H1 (cell line): ENCODE data around the gene SUSD6. TPM values are rescaled to one million over a fixed set of nuclear protein-coding genes. Genes with fewer than 3 reads are reported as not detected.

Source experiments
- CTCF ChIA-PET: fragments of 300-600 bp; sonication (Branson Sonifier 250); formaldehyde crosslinking; loops from one replicate; lab custom pipeline; 2021; ENCODE audit not compliant: partially characterized antibody; lab: Charles Lee
- POLR2A ChIA-PET: fragments of 300-600 bp; sonication (Branson Sonifier 250); formaldehyde crosslinking; loops from one replicate; lab custom pipeline; 2021; ENCODE audit warnings: inconsistent platforms; ENCODE audit not compliant: partially characterized antibody; lab: Charles Lee
- DNase-seq, 2 experiments: peaks; one replicate each; pipeline versions ENCODE4 v3.0.0 to v3.0.0-alpha.2; 2010 to 2022; ENCODE audit warnings: low spot score in 2 of 2, low read depth in 1 of 2, mixed read lengths in 1 of 2
- FAIRE-seq: peaks from 2 replicates; lab custom pipeline; 2011; peaks lifted over from hg19 to GRCh38; lab: Jason Lieb, UNC
- H2AFZ ChIP-seq: 2 replicates; pipeline ENCODE4 v1.8.1; 2012; ENCODE audit warnings: low read length, inconsistent platforms
- H2AK5ac ChIP-seq: 2 replicates; pipeline ENCODE4 v1.6.1; 2013; ENCODE audit warnings: low read depth, low read length
- H2BK120ac ChIP-seq: replicated peaks from 2 replicates; pipeline ENCODE3; 2013; ENCODE audit warnings: low read depth, low read length, inconsistent platforms
- H2BK12ac ChIP-seq: 2 replicates; pipeline ENCODE4 v1.6.1; 2013; ENCODE audit warnings: low read depth, low read length
- H2BK15ac ChIP-seq: 2 replicates; pipeline ENCODE4 v1.6.1; 2013; ENCODE audit warnings: low read length
- H2BK20ac ChIP-seq: 2 replicates; pipeline ENCODE4 v1.6.1; 2013; ENCODE audit warnings: low read length
- H2BK5ac ChIP-seq: 2 replicates; pipeline ENCODE4 v1.6.1; 2013; ENCODE audit warnings: low read depth, low read length
- H3K14ac ChIP-seq: 2 replicates; pipeline ENCODE4 v1.6.1; 2013; ENCODE audit warnings: inconsistent platforms; ENCODE audit not compliant: insufficient read length
- H3K18ac ChIP-seq: 2 replicates; pipeline ENCODE4 v1.6.1; 2013; ENCODE audit warnings: low read length; ENCODE audit errors: extremely low read depth
- H3K23ac ChIP-seq: 2 replicates; pipeline ENCODE4 v1.6.1; 2013; ENCODE audit warnings: inconsistent platforms; ENCODE audit not compliant: insufficient read length
- H3K23me2 ChIP-seq: 2 replicates; pipeline ENCODE4 v1.6.1; 2013; ENCODE audit warnings: low read depth, low read length
- H3K27ac ChIP-seq: 2 replicates; pipeline ENCODE4 v1.6.1; 2011; ENCODE audit warnings: low read depth, low read length, inconsistent platforms
- H3K27me3 ChIP-seq, 4 experiments: replicated peaks in 1 of 4; 1 replicate in 1 of 4; 2 replicates in 3 of 4; pipeline versions ENCODE4 v1.6.1 to v1.8.1; 2011 to 2013; ENCODE audit warnings: low read length in 3 of 4, mild to moderate bottlenecking in 3 of 4, inconsistent platforms in 2 of 4, mixed read lengths in 2 of 4, moderate library complexity in 1 of 4; ENCODE audit not compliant: control insufficient read depth in 3 of 4, insufficient read depth in 3 of 4; ENCODE audit errors: extremely low read depth in 1 of 4
- H3K36me3 ChIP-seq, 4 experiments: 2 replicates each; pipeline versions ENCODE4 v1.6.1 to v1.8.1; 2011 to 2013; ENCODE audit warnings: mild to moderate bottlenecking in 4 of 4, low read length in 3 of 4, moderate library complexity in 2 of 4, control low read depth in 1 of 4, inconsistent platforms in 1 of 4; ENCODE audit not compliant: insufficient read depth in 4 of 4, control insufficient read depth in 2 of 4
- H3K4ac ChIP-seq: replicated peaks from 2 replicates; pipeline ENCODE3; 2013; ENCODE audit warnings: low read length, low read depth, mixed read lengths, inconsistent platforms; ENCODE audit not compliant: insufficient read length
- H3K4me1 ChIP-seq, 4 experiments: replicated peaks in 1 of 4; 1 replicate in 1 of 4; 2 replicates in 3 of 4; pipeline versions ENCODE4 v1.6.1 to v1.8.1; 2011 to 2013; ENCODE audit warnings: low read length in 3 of 4, inconsistent platforms in 2 of 4, mixed read lengths in 1 of 4; ENCODE audit not compliant: insufficient read depth in 4 of 4, control insufficient read depth in 3 of 4
- H3K4me2 ChIP-seq, 2 experiments: 2 replicates each; pipeline versions ENCODE4 v1.6.1 to v1.8.1; 2011 to 2013; ENCODE audit warnings: low read depth in 2 of 2, low read length in 2 of 2, control low read depth in 1 of 2, inconsistent platforms in 1 of 2, mild to moderate bottlenecking in 1 of 2; ENCODE audit not compliant: insufficient read depth in 1 of 2
- H3K4me3 ChIP-seq, 4 experiments: fragments of 200-600, 300-600 bp in 1 of 4; sonication (generic), shearing (Covaris generic), sonication (Bioruptor Twin) in 1 of 4; 2 replicates each; pipeline versions ENCODE4 v1.5.1 to v1.8.1; 2011 to 2016; ENCODE audit warnings: low read length in 4 of 4, low read depth in 3 of 4, control low read depth in 2 of 4, inconsistent platforms in 2 of 4, mild to moderate bottlenecking in 2 of 4, mixed read lengths in 1 of 4, moderate library complexity in 1 of 4; ENCODE audit not compliant: insufficient read depth in 2 of 4; ENCODE audit errors: extremely low read depth in 1 of 4
- H3K56ac ChIP-seq: replicated peaks from 2 replicates; pipeline ENCODE3; 2013; ENCODE audit warnings: low read depth, mild to moderate bottlenecking, mixed read lengths, low read length, inconsistent platforms; ENCODE audit not compliant: insufficient read length
- H3K79me1 ChIP-seq: 2 replicates; pipeline ENCODE4 v1.6.1; 2013; ENCODE audit warnings: low read depth, low read length, control low read depth
- H3K79me2 ChIP-seq, 2 experiments: 2 replicates each; pipeline versions ENCODE4 v1.6.1 to v1.8.1; 2012 to 2013; ENCODE audit warnings: low read length in 2 of 2, mild to moderate bottlenecking in 2 of 2, inconsistent platforms in 1 of 2; ENCODE audit not compliant: insufficient read depth in 2 of 2, control insufficient read depth in 1 of 2
- H3K9ac ChIP-seq, 4 experiments: replicated peaks in 1 of 4; 1 replicate in 1 of 4; 2 replicates in 3 of 4; pipeline versions ENCODE4 v1.6.1 to v1.8.1; 2011 to 2013; ENCODE audit warnings: low read depth in 3 of 4, low read length in 3 of 4, control low read depth in 2 of 4, mild to moderate bottlenecking in 2 of 4, moderate library complexity in 2 of 4, inconsistent platforms in 1 of 4; ENCODE audit errors: extremely low read depth in 1 of 4
- H3K9me3 ChIP-seq, 2 experiments: 2 replicates each; pipeline versions ENCODE4 v1.6.1 to v1.8.1; 2012 to 2013; ENCODE audit warnings: mild to moderate bottlenecking in 2 of 2, moderate library complexity in 2 of 2, control low read depth in 1 of 2, inconsistent platforms in 1 of 2, low read depth in 1 of 2, low read length in 1 of 2, mixed read lengths in 1 of 2; ENCODE audit not compliant: insufficient read depth in 2 of 2
- H4K20me1 ChIP-seq, 2 experiments: replicated peaks in 1 of 2; 2 replicates each; pipeline versions ENCODE3 to v1.8.1; 2011 to 2013; ENCODE audit warnings: inconsistent platforms in 2 of 2, low read length in 2 of 2, mild to moderate bottlenecking in 1 of 2; ENCODE audit not compliant: insufficient read depth in 2 of 2, control insufficient read depth in 1 of 2
- H4K5ac ChIP-seq: 2 replicates; pipeline ENCODE4 v1.6.1; 2013; ENCODE audit warnings: low read length, low read depth, mixed read lengths, inconsistent platforms; ENCODE audit not compliant: insufficient read length
- H4K8ac ChIP-seq: 2 replicates; pipeline ENCODE4 v1.8.0; 2013; ENCODE audit warnings: mild to moderate bottlenecking, moderate library complexity, low read length, inconsistent platforms; ENCODE audit not compliant: insufficient read depth; ENCODE audit errors: extremely low read depth
- H4K91ac ChIP-seq: replicated peaks from 2 replicates; pipeline ENCODE3; 2013; ENCODE audit warnings: low read length, mixed read lengths, inconsistent platforms; ENCODE audit not compliant: insufficient read length
- ASH2L ChIP-seq: fragments of 200-600, 300-600 bp; sonication (generic); IDR thresholded peaks from one replicate; pipeline ENCODE4 v1.7.1; 2017; ENCODE audit warnings: low read length
- BCL11A ChIP-seq, 2 experiments: IDR thresholded peaks; one replicate each; pipeline ENCODE4 v1.6.1; 2011; ENCODE audit warnings: low read depth in 2 of 2, low read length in 2 of 2, mild to moderate bottlenecking in 2 of 2
- CHD2 ChIP-seq: IDR thresholded peaks from 2 replicates; pipeline ENCODE4 v1.6.1; 2012; ENCODE audit warnings: low read length, improper control_type of control experiment
- GTF2F1 ChIP-seq: IDR thresholded peaks from 2 replicates; pipeline ENCODE4 v1.6.1; 2012; ENCODE audit warnings: low read depth, low read length, improper control_type of control experiment, borderline replicate concordance
- HDAC2 ChIP-seq, 2 experiments: fragments of 300-600 bp in 1 of 2; sonication (generic) in 1 of 2; IDR thresholded peaks; 2 replicates each; pipeline ENCODE4 v1.6.1; 2011 to 2012; ENCODE audit warnings: low read depth in 2 of 2, low read length in 2 of 2, mild to moderate bottlenecking in 2 of 2, moderate library complexity in 2 of 2, borderline replicate concordance in 1 of 2, inconsistent platforms in 1 of 2
- NRF1 ChIP-seq: IDR thresholded peaks from 2 replicates; pipeline ENCODE4 v1.6.1; 2011; ENCODE audit warnings: mild to moderate bottlenecking, low read depth, low read length, improper control_type of control experiment
- PHF8 ChIP-seq: fragments of 200-600 bp; sonication (generic); conservative IDR thresholded peaks from 2 replicates; pipeline ENCODE4 v1.7.1; 2012; ENCODE audit warnings: low read depth, mild to moderate bottlenecking, inconsistent platforms, low read length, moderate library complexity
- RBBP5 ChIP-seq: IDR thresholded peaks from 2 replicates; pipeline ENCODE4 v1.7.1; 2012; ENCODE audit warnings: low read depth, mild to moderate bottlenecking, inconsistent platforms, low read length, moderate library complexity, borderline replicate concordance
- SRF ChIP-seq: IDR thresholded peaks from 2 replicates; pipeline ENCODE4 v1.6.1; 2011; ENCODE audit warnings: mild to moderate bottlenecking, low read depth, low read length, moderate library complexity
- ZNF274 ChIP-seq: IDR thresholded peaks from 2 replicates; pipeline ENCODE4 v1.7.0; 2012; ENCODE audit warnings: low read length, borderline replicate concordance; ENCODE audit errors: extremely low read depth
- WGBS, 2 experiments: shearing (Covaris generic) in 1 of 2; methylation state at CpG; one replicate each; pipeline versions ENCODE4 v1.1.6 to v1.1.7; 2013 to 2015; ENCODE audit warnings: low lambda C conversion rate in 2 of 2, mixed read lengths in 2 of 2, inconsistent platforms in 1 of 2, low coverage in 1 of 2, missing lambda C conversion rate in 1 of 2; ENCODE audit not compliant: insufficient replicate concordance in 2 of 2, insufficient coverage in 1 of 2, insufficient read length in 1 of 2; ENCODE audit errors: extremely low coverage in 1 of 2, missing lambda C conversion rate in 1 of 2; 5-methylcytosine and 5-hydroxymethylcytosine counted together
- polyA plus RNA-seq, 7 experiments: library from polyadenylated mRNA; depleted of rRNA in 3 of 7; stranded (reverse) in 5 of 7; unstranded in 2 of 7; fragments of >200 nt in 5 of 7; fragments of 200-250 nt in 2 of 7; gene quantifications; 1 replicate in 5 of 7; 2 replicates in 1 of 7; 4 replicates in 1 of 7; pipeline versions ENCODE4 v1.2.1 to v1.2.3, GENCODE V29; 2011 to 2013; ENCODE audit warnings: missing spikeins in 2 of 7, mixed read lengths in 2 of 7
- total RNA-seq: library from RNA; stranded (reverse); fragmentation: NEBNext Ultra II Directional; extraction: Animal tissue kit (Norgen Biotek cat#: 25700); gene quantifications from 2 replicates; pipeline ENCODE4 v1.2.1, GENCODE V29; 2021
- TF ChIP-seq, protein P1 (sequence below): IDR thresholded peaks from 2 replicates; pipeline ENCODE4 v1.6.1; 2012; ENCODE audit warnings: inconsistent platforms

The SUSD6 gene
- total and polyA plus RNA-seq, 2 of the 8 experiments (the other 6 are each of a cell fraction or from before 2014, with no cell fraction given) = 3.0 to 3.8 TPM

DNA sequence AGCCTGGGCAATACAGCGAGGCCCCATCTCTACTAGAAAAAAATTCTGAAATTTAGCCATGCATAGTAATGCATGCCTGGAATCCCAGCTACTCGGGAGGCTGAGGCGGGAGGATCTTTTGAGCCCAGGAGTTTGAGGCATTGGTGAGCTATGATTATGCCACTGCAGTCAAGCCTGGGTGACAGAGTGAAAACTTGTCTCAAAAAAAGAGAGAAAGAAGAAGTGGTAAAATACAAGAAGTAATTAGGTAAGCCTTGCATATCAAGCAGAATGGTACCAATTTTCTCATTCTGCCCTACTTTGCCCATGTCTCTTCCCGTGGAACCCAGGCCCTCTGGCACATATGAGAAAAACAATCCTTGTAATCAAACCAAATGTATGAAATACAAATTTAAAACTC lies 70.7 kb downstream of the SUSD6 start:
- no peak overlapping the region for H2AK5ac ChIP-seq
- H3K9me3 ChIP-seq = no peaks in the 10 kb centered on the region
- CTCF ChIA-PET = no interaction called here
- H4K5ac ChIP-seq = no peak overlapping the region
- H4K20me1 ChIP-seq = no peaks in the 10 kb centered on the region
- no peaks in the 10 kb centered on the region; a peak in 1 of 7 replicates for H3K4me1 ChIP-seq
- no peak overlapping the region for H4K91ac ChIP-seq
- H2BK120ac ChIP-seq = no peak overlapping the region
- H2BK12ac ChIP-seq = no peak overlapping the region
- no peak overlapping the region for H3K4ac ChIP-seq
- no peaks in the 10 kb centered on the region for H3K27me3 ChIP-seq
- H3K4me3 ChIP-seq = no peak overlapping the region
- H3K23me2 ChIP-seq = no peaks in the 10 kb centered on the region; the same call in 1 of the 2 replicates
- H2BK5ac ChIP-seq = no peak overlapping the region
- no peak overlapping the region for H3K14ac ChIP-seq
- no peak overlapping the region for H3K27ac ChIP-seq
- H2AFZ ChIP-seq = no peak overlapping the region
- WGBS, 2 experiments = 87% methylated on average over 4 of the region's 4 CpGs; no CpG with 5 or more reads in 1 of the 2 experiments
- FAIRE-seq (no peak), DNase-seq (no peak)
- POLR2A ChIA-PET = interaction anchor here (1.0 kb wide), 1 partner anchor 125 kb away, joined by 3 read pairs; no protein-coding TSS in a partner anchor
- no peak overlapping the region for H3K56ac ChIP-seq
- no peak overlapping the region for H3K4me2 ChIP-seq
- H3K79me1 ChIP-seq = no peaks in the 10 kb centered on the region; the same call in 1 of the 2 replicates
- H3K79me2 ChIP-seq = no peaks in the 10 kb centered on the region
- H3K23ac ChIP-seq = no peak overlapping the region
- no peak overlapping the region for H3K18ac ChIP-seq
- no peak overlapping the region for H2BK20ac ChIP-seq
- H4K8ac ChIP-seq = no peak overlapping the region
- H3K36me3 ChIP-seq = no peaks in the 10 kb centered on the region
- no peak overlapping the region for H2BK15ac ChIP-seq
- no peak overlapping the region for H3K9ac ChIP-seq
- TF ChIP-seq HDAC2 (IDR thresholded peaks at IDR 0.05; ENCODE audit: borderline replicate concordance in 1 of 2, low read depth in 2 of 2, low read length in 2 of 2) (no peak), SRF (no peak), ZNF274 (no peak), BCL11A (IDR thresholded peaks at IDR 0.05; ENCODE audit: low read depth in 2 of 2, low read length in 2 of 2) (no peak), ASH2L (no peak), PHF8 (no peak), CHD2 (no peak), RBBP5 (no peak), GTF2F1 (no peak), NRF1 (no peak)
- TF ChIP-seq, protein P1, sequence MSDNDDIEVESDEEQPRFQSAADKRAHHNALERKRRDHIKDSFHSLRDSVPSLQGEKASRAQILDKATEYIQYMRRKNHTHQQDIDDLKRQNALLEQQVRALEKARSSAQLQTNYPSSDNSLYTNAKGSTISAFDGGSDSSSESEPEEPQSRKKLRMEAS = no peak
